ENCODE measurements around the gene SIRT2.

DNA sequence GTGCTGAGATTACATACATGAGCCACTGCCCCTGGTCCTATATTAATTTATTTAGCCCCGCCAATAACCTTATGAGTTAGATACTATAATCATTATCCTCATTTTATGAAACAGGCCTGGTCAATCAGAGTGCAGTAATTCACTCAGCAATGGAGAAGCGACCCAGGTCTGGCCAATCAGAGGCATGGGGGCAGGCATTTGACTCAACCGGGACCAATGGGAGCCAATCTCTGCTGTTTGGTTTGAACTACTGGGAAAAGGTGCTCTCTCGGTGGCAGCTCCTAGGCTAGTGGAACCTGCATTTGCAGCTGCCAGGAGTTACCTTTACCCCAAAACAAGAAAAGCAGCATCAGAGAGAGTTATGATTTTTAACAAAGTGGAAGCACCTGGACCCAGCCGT lies 6.6 kb downstream of the SIRT2 start:
- no peak for TF ChIP-seq RAD21 (IDR thresholded peaks at IDR 0.05; ENCODE audit: low read depth)
- TF ChIP-seq, protein P1, sequence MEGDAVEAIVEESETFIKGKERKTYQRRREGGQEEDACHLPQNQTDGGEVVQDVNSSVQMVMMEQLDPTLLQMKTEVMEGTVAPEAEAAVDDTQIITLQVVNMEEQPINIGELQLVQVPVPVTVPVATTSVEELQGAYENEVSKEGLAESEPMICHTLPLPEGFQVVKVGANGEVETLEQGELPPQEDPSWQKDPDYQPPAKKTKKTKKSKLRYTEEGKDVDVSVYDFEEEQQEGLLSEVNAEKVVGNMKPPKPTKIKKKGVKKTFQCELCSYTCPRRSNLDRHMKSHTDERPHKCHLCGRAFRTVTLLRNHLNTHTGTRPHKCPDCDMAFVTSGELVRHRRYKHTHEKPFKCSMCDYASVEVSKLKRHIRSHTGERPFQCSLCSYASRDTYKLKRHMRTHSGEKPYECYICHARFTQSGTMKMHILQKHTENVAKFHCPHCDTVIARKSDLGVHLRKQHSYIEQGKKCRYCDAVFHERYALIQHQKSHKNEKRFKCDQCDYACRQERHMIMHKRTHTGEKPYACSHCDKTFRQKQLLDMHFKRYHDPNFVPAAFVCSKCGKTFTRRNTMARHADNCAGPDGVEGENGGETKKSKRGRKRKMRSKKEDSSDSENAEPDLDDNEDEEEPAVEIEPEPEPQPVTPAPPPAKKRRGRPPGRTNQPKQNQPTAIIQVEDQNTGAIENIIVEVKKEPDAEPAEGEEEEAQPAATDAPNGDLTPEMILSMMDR (IDR thresholded peaks at IDR 0.05 in 2 of 3, conservative IDR thresholded peaks at IDR 0.05 in 1 of 3; ENCODE audit: borderline replicate concordance in 1 of 3, insufficient read depth in 1 of 3, low read depth in 2 of 3, low read length in 2 of 3) = no peak
- TF ChIP-seq FOSL1 (IDR thresholded peaks at IDR 0.05; ENCODE audit: low read depth) = no peak
- no peak for TF ChIP-seq POLR2A (IDR thresholded peaks at IDR 0.05; ENCODE audit: borderline replicate concordance, extremely low read depth, insufficient read depth, insufficient read length)
- TF ChIP-seq ZFX (IDR thresholded peaks at IDR 0.05) = no peak
- TF ChIP-seq POLR2AphosphoS5 (IDR thresholded peaks at IDR 0.05; ENCODE audit: low read depth, low read length) = no peak

All from HCT116 (cell line).